GM18873 (cell line): ENCODE data around the gene SDR42E1.
"Not testable (repeated sequence)": the region's sequence is repeated elsewhere in the genome, so short reads cannot be mapped to it uniquely, and the experiment has no call there.

ENCODE experiments used
- ATAC-seq: cut with Tn5 transposase; IDR thresholded peaks from one replicate; pipeline ENCODE4 v1.9.1; 2021; ENCODE audit warnings: mild to moderate bottlenecking, moderate library complexity, moderate number of reproducible peaks; ENCODE audit not compliant: unreplicated experiment, low FRiP score

SDR42E1 gene

DNA sequence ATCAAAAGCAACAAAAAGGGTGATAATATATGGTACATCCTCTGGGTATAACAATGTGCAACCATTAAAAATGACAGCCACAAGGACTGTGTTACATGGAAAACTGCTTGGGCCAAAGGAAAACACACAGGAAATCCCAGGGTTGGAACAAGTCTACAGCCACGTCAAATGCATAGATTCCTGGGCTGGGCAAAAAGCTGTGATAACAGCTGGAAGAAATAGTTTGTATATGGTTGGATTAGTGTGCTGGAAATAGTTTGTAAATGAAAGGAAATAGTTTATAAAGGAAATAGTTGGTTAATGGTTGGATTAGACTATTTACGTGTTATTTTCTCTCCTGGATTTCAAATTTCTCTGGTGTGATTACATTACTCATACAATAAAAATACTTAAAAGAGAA lies 26.4 kb upstream of the SDR42E1 start:
- ATAC-seq: no peak

GRCh38 chr16:82037251-82037650 lies 26.0 kb upstream of the SDR42E1 start:
- no peak for ATAC-seq

DNA sequence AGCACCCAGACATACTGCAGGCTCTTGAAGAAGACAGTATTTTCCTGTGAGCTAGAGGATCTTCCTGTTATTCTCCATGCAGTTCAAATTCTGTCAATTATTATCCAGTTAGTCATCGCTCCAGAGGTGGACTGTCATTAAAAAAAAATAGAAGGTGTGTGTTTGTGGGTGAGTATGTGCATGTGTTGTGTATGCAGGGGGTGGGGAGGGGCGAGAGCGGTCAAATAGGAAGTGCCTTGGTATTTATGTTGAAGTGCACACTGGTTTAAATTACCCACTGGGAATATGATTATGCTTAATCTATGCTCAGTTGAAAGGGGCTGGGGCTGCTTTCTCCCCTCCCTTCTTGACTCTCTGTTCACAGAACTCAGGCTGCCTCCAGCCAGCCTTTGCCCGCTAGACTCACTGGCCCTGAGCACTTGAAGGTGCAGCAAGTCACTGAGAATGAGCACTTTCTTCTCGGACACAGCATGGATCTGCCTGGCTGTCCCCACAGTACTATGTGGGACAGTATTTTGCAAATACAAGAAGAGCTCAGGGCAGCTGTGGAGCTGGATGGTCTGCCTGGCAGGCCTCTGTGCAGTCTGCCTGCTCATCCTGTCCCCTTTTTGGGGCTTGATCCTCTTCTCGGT lies 23.8 kb upstream of the SDR42E1 start, which contains the start of gene HSD17B2:
Gene HSD17B2 (plus strand): TSS at position 273 of the 632 bp plus-strand sequence. CDS start 172 bp downstream, at position 445.
- no peak for ATAC-seq

DNA sequence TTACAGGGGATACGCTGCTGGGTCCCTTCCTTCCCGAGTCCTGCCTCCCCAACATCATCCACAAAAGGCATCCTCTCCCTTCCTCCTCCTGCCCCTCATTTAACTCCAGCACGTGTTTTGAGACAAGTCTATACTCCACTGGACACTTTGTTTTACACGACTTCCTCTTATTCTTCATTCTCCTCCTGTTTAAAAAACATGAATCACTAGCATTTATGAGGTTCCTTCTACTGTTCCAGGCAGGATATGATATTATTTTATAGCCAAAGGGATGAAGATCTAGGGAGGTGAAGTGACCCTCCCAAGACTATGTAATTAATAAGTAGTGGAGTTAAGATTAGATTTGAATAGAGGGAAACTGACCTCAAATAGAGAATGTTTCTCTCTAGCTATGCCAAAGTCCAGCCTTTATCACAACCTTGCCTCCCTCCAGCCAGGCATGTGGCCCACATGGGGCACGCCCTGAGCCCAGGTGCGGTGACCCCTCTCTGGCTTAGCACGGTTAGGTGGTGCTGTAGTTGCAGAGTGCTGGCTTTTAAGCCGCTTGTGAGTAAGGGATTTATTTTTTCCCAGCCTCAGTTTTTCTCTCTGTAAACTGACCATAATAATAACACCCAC lies 22.5 kb upstream of the SDR42E1 start:
- ATAC-seq: no peak

GRCh38 chr16:82033006-82033405 lies 21.7 kb upstream of the SDR42E1 start:
- ATAC-seq: no peak

DNA sequence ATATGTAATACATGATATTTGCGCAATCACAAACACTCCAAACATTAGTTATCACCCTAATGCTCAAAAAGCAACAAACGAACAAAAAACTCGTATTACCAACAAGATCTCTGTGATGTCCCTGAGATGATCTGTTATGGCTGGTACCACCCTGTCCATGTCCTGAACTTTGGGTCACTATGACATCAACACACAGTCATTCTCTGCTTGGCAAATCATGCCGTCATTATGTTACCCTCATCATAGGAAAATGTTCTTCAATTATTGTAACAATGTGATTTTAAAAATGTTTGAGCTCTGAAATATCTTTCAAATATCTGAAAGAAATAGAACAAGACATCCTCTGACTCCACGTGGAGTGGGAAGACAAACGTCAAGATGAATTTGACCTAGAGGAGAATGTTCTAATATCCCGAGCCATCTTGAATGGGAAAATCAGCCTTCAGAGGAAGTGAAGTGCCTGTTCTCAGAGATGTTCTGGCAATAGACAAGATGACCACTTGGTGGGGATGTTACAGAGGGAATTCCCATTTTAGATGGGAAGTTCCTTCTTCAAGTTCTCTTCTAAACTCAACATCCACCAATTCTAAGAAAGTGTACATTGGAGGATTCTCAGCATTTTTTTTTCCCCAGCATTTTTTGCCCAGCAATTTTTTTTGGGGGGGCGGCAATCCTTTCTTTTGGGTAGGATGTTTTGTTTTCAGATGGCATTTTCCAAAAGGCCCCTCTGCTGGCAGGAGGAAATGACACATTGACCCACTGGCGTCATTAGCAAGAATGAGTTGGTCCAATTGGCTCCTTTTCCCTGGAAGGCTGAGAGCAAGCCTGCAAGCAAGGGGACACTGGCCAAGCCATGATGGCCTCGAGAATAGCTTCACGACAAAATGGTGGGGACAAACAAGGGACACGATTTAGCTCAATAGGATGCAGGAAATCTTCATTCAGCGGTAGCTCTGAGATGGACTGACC lies 20.1 kb upstream of the SDR42E1 start:
- ATAC-seq: no peak

- ATAC-seq: no peak
These were observed 16.4 kb upstream of the SDR42E1 start for GRCh38 chr16:82027629-82028064.

DNA sequence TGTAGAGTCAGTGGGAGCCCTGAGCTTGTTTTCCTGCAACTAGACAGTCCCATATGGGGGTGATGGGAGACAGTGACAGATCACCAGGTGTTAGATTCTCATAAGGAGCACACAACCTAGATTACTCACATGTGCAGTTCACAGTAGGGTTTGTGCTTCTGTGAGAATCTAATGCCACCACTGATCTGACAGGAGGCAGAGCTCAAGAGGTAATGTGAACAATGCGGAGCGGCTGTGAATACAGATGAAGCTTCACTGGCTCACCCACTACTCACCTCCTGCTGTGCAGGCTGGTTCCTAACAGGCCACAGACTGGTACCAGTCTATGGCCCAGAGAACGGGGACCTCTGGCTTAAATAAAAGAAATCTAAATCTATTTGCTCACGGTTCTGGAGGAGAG lies 13.6 kb upstream of the SDR42E1 start:
- ATAC-seq: no peak

DNA sequence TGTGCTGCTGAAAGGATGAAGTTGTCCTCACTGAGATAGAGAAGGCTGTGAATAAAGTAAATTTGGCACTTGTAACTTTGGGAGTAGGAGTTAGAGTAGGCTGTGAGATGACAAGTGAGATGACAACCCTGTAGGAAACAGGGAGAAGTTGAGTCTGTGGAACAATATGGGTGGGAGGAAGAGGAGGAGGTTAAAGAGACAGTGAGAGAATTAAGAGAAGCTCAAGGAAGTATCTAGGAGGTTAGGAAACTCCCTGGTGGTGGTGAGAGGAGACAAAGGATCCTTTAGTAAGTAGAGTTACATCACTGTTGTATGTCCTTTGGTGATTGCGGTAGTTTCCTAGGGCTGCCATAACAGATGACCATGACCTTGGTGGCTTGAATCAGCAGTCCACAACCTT lies 13.0 kb upstream of the SDR42E1 start:
- ATAC-seq: no peak

- ATAC-seq: no peak
These were observed 11.9 kb upstream of the SDR42E1 start for GRCh38 chr16:82023206-82023605.

DNA sequence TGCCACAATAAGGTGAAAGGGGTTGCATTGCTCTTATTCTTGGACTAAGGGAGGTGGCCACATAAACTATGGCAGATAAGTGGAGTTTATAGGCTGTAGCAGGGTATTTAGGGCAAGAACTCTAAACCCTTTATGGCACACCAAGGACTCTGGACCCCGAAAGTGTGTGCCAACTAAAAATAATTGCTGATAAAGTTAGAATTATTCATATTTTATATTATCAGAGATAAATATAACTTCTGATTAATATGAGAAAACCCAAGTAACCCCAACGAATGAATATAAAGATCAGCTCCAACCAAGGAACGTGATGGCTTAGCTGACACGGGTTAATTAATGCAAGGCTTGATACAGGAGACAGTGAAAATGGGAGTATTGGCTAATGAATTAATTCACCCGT lies 8.8 kb upstream of the SDR42E1 start:
- no peak for ATAC-seq

DNA sequence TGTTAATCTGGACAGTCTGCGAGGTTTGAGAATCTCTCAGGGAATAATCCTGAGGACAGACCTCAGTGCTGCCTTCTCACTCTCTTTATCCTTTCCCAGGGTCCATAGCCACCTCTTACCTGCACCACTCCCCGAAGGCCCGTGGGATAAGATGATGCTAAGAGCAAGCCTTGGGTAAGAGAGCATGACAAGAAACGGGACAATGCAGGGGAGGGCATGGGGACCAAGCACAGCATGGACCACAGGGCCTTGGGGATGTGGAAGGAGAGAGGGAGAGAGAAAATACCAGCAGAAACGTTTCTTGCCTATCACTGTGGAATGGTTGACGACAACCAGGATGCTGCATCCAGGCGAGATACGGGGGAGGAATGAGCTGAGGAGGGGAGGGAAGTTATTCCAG lies 8.3 kb upstream of the SDR42E1 start:
- no peak for ATAC-seq

DNA sequence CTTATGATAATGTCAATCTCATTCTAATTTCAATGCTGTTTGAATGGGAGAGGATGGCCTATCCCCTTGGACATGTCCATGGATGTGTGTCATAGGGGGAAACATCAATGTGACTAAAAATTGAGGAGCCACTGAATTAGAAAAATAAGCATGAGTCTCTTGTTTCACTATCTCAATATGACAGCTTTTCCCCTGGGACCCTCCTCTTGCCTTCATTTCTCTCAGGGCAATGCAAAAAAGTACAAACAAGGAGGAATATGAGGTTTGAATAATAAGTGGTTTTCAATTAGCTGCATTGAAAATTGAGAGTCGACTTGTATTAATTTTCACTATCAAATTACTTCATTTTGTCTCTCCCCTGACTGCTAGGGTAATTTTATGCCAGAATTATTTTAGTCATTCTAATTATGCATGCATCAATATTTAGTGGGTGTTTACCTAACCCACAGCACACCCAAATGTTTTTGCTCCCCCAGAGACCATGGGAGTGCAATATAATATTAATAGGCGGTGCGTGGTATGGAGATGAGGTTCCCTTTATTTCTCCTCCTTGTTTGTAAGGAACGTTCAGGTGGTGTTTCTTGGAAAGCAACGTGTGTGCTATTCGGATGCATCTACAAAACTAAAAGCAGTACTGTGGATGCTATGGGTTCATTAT lies 6.8 kb upstream of the SDR42E1 start:
- no peak for ATAC-seq

- no peak for ATAC-seq
These were observed 5.7 kb upstream of the SDR42E1 start for GRCh38 chr16:82016964-82017363.

DNA sequence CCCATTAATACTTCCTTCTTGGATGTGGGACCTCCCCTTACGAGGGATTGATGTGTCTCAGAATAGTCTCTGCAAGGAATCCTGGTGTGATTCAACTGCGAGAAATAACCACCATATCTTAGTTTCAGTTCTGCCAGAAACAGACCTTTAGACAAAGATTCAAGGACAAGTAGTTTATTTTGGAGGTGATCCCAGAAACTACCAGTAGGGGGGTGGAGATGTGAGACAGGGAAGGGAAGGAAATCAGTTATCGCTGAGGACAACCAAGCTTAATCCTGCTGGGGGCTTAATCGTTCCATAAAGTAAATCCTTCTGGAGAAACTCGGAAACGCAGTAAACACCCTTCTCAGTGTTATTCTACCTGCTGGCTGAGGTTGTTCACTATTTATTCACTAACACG lies 5.0 kb upstream of the SDR42E1 start:
- ATAC-seq: no peak

DNA sequence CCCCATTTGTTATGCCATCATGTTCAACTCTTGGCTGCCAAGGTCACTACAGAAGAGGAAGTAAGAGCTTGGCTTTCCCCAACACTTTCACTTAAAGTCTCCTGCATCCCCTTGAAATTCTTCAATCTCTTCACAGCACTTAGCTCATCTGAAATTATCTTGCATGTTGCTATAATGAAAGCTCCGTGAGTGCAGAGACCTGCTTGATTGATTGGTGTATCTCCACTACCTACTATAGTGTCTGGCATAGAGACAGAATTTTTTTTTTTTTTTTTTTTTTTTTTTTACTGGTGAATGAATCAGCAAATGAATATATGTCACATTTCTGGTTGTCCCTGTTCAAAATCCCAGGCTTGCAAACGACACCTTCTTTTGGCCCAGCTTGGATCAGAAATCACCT lies 1.9 kb upstream of the SDR42E1 start:
- no peak for ATAC-seq

DNA sequence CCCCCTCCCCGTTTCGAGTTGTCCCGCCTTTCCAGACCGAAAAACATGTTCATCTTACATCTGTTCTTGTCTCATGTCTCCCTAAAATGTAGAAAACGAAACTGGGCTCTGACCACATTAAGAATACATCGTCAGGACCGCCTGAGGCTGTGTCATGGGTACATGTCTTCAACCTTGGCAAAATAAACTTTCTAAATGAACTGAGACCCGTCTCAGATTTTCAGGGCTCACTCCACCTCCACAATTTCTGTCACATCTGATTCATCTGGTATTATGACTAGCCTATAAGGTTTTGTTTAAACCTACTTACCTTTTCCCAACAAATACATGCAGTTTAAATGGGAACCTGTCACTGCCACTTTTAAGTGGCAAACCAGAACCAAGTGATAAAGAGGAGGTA lies 621 bp downstream of the SDR42E1 start:
- ATAC-seq: no peak

DNA sequence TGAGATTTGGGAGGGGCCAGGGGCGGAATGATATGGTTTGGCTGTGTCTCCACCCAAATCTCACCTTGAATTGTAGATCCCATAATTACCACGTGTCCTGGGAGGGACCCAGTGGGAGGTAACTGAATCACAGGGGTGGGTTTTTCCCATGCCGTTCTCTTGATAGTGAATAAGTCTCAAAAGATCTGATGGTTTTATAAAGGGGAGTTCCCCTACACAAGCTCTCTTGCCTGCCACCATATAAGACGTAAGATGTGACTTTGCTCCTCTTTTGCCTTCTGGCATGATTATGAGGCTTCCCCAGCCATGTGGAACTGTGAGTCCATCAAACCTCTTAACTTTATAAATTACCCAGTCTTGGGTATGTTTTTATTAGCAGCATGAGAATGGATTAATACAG lies 1.5 kb downstream of the SDR42E1 start:
- ATAC-seq: not testable (repeated sequence)

- no peak for ATAC-seq
These were observed 2.2 kb downstream of the SDR42E1 start for GRCh38 chr16:82008957-82009592.

DNA sequence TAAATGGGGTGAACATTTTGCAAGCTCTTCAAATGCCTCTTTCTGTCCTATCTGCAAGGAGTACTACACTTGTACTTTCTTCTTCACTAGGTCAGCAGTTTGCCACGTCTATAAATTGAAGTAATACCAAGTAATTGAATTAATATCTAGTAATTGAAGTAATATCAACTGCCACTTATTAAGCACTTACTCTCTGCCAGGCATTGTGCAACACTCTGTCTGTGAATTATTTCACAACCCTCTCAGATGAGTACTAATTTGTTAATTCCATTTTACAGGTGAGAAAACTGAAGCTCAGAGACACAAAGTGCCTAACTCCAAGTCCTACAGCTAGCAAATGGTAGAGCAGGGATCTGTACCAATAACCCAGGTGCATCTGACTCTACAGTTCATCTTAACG lies 4.1 kb downstream of the SDR42E1 start:
- ATAC-seq: no peak
